Karpas-422 (cell line): ENCODE measurements around the gene CLDN8. TPM values are rescaled to one million over a fixed set of nuclear protein-coding genes. Genes with fewer than 3 reads are reported as not detected.

Source experiments
- DNase-seq: peaks from one replicate; pipeline ENCODE4 v3.0.0-alpha.2; 2015
- H2AFZ ChIP-seq: fragments of 200-600 bp; sonication (generic); 2 replicates; pipeline ENCODE4 v1.6.1; 2014; ENCODE audit warnings: antibody characterized with exemption, low read length, mixed read lengths
- H3K27ac ChIP-seq: fragments of 200-600 bp; sonication (generic); 2 replicates; pipeline ENCODE4 v1.5.1; 2014; ENCODE audit warnings: mild to moderate bottlenecking, low read length, moderate library complexity
- H3K27me3 ChIP-seq: fragments of 200-600 bp; sonication (generic); 2 replicates; pipeline ENCODE4 v1.6.1; 2014; ENCODE audit warnings: low read length, mixed read lengths
- H3K36me3 ChIP-seq: fragments of 200-600 bp; sonication (generic); 2 replicates; pipeline ENCODE4 v1.6.1; 2014; ENCODE audit warnings: low read length, mixed read lengths; ENCODE audit not compliant: insufficient read depth
- H3K4me1 ChIP-seq: fragments of 200-600 bp; sonication (generic); 2 replicates; pipeline ENCODE4 v1.6.1; 2014; ENCODE audit warnings: mild to moderate bottlenecking, low read length, mixed read lengths
- H3K4me2 ChIP-seq: fragments of 200-600 bp; sonication (generic); 2 replicates; pipeline ENCODE4 v1.6.1; 2014; ENCODE audit warnings: low read length, low read depth, mild to moderate bottlenecking; ENCODE audit not compliant: poor library complexity, severe bottlenecking
- H3K4me3 ChIP-seq: fragments of 200-600 bp; sonication (generic); 2 replicates; pipeline ENCODE4 v1.5.1; 2014; ENCODE audit warnings: mild to moderate bottlenecking, antibody characterized with exemption, low read length, mixed read lengths
- H3K79me2 ChIP-seq: fragments of 200-600 bp; sonication (generic); 2 replicates; pipeline ENCODE4 v1.6.1; 2014; ENCODE audit warnings: mild to moderate bottlenecking, low read length, mixed read lengths
- H3K9ac ChIP-seq: fragments of 200-600 bp; sonication (generic); 2 replicates; pipeline ENCODE4 v1.6.0; 2014; ENCODE audit warnings: low read length
- H3K9me2 ChIP-seq: fragments of 200-600 bp; sonication (generic), shearing (Covaris generic); replicated peaks from 2 replicates; pipeline ENCODE4 v1.6.0; 2014; ENCODE audit warnings: mild to moderate bottlenecking, low read length, moderate library complexity; ENCODE audit not compliant: insufficient read depth
- H3K9me3 ChIP-seq: fragments of 300-700, 200-600 bp; sonication (generic); 2 replicates; pipeline ENCODE4 v1.6.1; 2014; ENCODE audit warnings: low read length, mixed read lengths
- H4K20me1 ChIP-seq: fragments of 200-600 bp; sonication (generic); 2 replicates; pipeline ENCODE4 v1.6.1; 2014; ENCODE audit warnings: mild to moderate bottlenecking, antibody characterized with exemption, low read length, low read depth; ENCODE audit not compliant: insufficient read depth
- total RNA-seq: library from RNA; depleted of rRNA; stranded (reverse); fragments of >200 nt; shearing (Covaris generic); gene quantifications from 2 replicates; pipeline ENCODE4 v1.2.3, GENCODE V29; 2014; ENCODE audit warnings: low replicate concordance

Gene CLDN8
- total RNA-seq, 1 experiment from 2014 or later = not detected

DNA sequence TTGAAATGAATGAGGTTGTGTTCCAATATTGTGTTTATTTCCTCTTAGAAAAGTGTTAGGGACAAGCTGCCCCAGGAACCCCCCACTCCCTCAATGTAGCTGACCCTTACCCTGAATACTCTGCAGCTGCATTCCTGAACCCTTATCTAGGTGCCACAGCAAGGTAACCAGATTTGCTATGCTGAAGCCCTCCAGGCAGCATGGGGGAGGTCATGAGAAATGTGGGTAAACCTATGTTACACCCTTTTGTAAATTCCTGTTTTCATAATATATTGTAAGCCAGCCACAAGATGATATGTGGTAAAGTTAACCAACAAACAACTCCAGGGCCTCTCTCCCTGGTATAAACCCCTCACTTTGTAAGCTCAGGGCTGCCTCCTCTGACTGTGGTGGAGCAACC, 27.8 kb upstream of the CLDN8 start:
- Histone ChIP-seq H3K27ac (no peak overlapping the region), H3K4me3 (no peak overlapping the region), H3K4me2 (no peak overlapping the region), H4K20me1 (no peaks in the 10 kb centered on the region), H3K9ac (no peak overlapping the region), H3K36me3 (no peaks in the 10 kb centered on the region), H3K9me2 (no peaks in the 10 kb centered on the region), H3K4me1 (no peaks in the 10 kb centered on the region), H3K79me2 (no peaks in the 10 kb centered on the region), H3K27me3 (no peaks in the 10 kb centered on the region), H3K9me3 (no peaks in the 10 kb centered on the region), H2AFZ (no peak overlapping the region)
- DNase-seq = no peak

DNA sequence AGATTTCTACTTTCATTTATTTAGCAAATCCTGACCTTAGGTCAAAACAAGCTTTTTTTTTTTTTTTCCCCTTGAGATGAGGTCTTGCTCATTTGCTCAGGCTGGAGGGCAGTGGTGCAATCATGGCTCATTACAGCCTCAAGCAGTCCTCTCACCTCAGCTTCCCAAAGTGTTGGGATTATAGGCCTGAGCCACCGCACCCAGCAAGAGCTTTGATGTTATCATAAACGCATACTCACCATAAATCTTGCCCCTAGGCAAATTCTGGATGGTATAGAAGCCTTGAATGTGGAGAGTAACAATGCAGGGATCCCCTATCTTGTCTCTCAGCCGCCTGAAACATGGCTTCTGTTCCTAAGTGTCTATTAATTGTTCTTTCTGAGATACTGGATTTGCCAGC, 24.8 kb upstream of the CLDN8 start:
- no peak overlapping the region for H2AFZ ChIP-seq
- H3K27ac ChIP-seq = no peak overlapping the region
- no peak overlapping the region for H3K4me3 ChIP-seq
- H3K79me2 ChIP-seq = no peaks in the 10 kb centered on the region
- no peaks in the 10 kb centered on the region for H3K9me2 ChIP-seq
- H3K27me3 ChIP-seq = no peaks in the 10 kb centered on the region
- no peak overlapping the region for H3K4me2 ChIP-seq
- H3K9ac ChIP-seq = no peak overlapping the region
- no peaks in the 10 kb centered on the region for H3K9me3 ChIP-seq
- no peak for DNase-seq
- H3K36me3 ChIP-seq = no peaks in the 10 kb centered on the region
- H3K4me1 ChIP-seq = no peaks in the 10 kb centered on the region
- no peaks in the 10 kb centered on the region for H4K20me1 ChIP-seq

DNA sequence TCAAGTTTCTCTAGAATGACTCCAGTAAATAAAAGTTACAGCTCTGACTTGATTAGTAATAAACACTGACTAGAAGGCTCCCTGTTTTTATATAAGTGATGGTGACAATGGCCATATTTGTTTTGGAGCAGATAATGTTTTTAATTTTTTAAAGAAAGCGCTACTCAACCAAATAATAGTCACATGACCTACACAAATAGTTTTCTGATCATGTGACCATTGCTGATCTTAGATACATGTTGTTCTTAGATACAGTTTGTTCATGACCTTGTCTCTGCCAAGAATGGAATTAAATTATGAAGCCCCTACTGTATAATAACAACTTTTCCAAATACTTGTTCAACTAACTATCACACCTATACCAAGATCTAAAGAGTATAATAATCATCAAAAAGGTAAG, 22.3 kb upstream of the CLDN8 start:
- Histone ChIP-seq H3K4me2 (no peak overlapping the region), H3K27ac (no peak overlapping the region), H3K27me3 (no peaks in the 10 kb centered on the region), H3K4me3 (no peak overlapping the region), H3K36me3 (no peaks in the 10 kb centered on the region), H2AFZ (no peak overlapping the region), H3K4me1 (no peaks in the 10 kb centered on the region), H3K9me2 (no peaks in the 10 kb centered on the region), H3K9me3 (no peaks in the 10 kb centered on the region), H3K9ac (no peak overlapping the region), H4K20me1 (no peaks in the 10 kb centered on the region), H3K79me2 (no peaks in the 10 kb centered on the region)
- no peak for DNase-seq

DNA sequence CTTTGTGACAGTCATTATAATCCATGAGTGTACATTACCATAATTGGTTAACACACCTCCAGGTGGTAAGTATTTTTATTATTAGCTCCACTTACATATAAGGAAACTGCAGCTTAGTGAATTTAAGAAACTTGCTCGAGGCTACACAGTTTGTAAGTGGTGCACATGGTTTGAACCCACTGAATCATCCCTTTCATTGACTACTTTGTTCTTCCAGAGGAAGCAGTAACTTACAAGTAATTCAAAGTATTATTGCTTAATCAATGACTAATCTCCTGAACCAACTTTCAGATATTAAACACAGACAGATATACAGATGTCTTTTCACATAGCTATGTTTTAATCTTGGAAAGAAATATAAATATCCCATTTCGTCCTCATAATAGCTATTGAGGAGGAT, 18.7 kb upstream of the CLDN8 start:
- Histone ChIP-seq H3K4me2 (no peak overlapping the region), H3K27me3 (no peaks in the 10 kb centered on the region), H3K9me2 (no peaks in the 10 kb centered on the region), H2AFZ (no peak overlapping the region), H3K79me2 (no peaks in the 10 kb centered on the region), H3K4me1 (no peaks in the 10 kb centered on the region), H3K27ac (no peak overlapping the region), H3K4me3 (no peak overlapping the region), H4K20me1 (no peaks in the 10 kb centered on the region), H3K36me3 (no peaks in the 10 kb centered on the region), H3K9ac (no peak overlapping the region), H3K9me3 (no peaks in the 10 kb centered on the region)
- DNase-seq = no peak

DNA sequence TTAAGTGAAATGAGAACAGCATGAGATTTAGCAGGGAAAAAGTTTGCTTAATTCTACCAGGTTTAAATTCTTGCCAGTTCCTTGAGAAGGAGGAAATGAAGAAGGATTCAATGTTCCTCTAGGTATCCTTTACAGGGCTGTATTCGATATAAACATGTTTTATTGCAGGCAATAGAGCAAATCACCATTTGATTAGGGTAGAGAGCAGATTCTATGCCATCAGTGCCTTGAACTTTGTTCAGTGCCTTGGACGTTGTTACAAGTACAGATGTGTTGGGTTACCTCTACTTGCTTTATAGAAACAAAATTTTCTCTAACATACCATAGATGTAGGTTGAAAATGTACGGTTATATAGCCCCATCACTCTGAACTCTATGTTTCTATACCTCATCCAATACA, 18.2 kb upstream of the CLDN8 start:
- Histone ChIP-seq H3K79me2 (no peaks in the 10 kb centered on the region), H3K4me3 (no peak overlapping the region), H3K9me2 (no peaks in the 10 kb centered on the region), H4K20me1 (no peaks in the 10 kb centered on the region), H3K4me2 (no peak overlapping the region), H3K4me1 (no peaks in the 10 kb centered on the region), H3K27me3 (no peaks in the 10 kb centered on the region), H3K9me3 (no peaks in the 10 kb centered on the region), H3K27ac (no peak overlapping the region), H3K9ac (no peak overlapping the region), H2AFZ (no peak overlapping the region), H3K36me3 (no peaks in the 10 kb centered on the region)
- DNase-seq = no peak

DNA sequence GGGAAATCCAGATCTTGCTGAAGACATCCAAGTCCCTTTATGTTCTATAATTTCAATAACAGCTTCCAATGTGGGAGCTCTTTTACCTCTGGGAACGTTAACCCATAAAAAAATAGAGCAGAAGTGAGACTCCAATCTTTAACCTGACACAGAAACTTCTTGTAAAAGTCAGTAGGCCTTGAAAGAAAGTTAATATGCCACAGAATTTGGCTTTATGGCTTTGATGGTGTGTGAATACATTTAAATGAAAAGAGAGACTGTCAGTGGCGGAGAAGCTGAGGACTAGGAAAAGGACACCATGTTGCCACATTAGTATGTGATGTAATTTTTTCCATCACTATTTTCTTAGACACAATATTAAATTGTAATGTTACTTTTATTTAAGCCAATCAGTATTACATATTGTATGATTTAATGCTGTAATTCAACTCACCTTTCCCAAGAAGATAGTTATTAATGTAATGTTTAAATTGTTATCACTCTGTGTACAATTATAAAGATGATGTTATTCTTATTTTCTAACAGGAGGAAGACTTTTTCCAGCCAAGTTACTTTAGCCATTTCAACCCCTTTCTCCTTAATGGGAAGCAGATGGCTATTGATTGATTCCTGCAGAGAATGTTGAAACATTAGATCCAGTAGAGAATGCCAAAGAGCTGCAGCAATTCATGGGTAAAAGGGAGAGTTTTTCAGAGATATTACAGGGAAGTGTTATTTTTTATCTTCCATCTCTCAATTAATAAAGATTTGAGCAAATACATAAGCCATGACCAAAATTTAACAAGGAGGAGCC, 17.5 kb upstream of the CLDN8 start:
- H3K9me2 ChIP-seq = no peaks in the 10 kb centered on the region
- H2AFZ ChIP-seq = no peak overlapping the region
- no peaks in the 10 kb centered on the region for H3K4me1 ChIP-seq
- no peaks in the 10 kb centered on the region for H4K20me1 ChIP-seq
- no peak overlapping the region for H3K27ac ChIP-seq
- no peaks in the 10 kb centered on the region for H3K79me2 ChIP-seq
- no peak overlapping the region for H3K9ac ChIP-seq
- no peaks in the 10 kb centered on the region for H3K27me3 ChIP-seq
- H3K4me3 ChIP-seq = no peak overlapping the region
- no peaks in the 10 kb centered on the region for H3K9me3 ChIP-seq
- H3K4me2 ChIP-seq = no peak overlapping the region
- no peaks in the 10 kb centered on the region for H3K36me3 ChIP-seq
- DNase-seq = no peak

DNA sequence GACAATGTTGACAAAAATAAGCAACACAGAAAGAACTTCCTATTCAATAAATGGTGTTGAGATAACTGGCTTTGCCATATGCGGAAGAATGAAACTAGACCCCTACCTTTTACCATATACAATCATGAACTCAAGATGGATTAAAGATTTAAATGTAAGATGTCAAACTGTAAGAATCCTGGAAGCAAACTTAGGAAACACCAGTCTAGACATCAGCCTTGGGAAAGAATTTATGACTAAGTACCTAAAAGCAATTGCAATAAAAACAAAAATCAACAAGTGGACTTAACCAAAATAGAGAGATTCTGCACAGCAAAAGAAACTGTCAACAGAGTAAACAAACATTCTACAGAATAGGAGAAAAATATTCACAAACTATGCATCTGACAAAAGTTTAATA, 16.1 kb upstream of the CLDN8 start:
- H3K36me3 ChIP-seq = no peaks in the 10 kb centered on the region

DNA sequence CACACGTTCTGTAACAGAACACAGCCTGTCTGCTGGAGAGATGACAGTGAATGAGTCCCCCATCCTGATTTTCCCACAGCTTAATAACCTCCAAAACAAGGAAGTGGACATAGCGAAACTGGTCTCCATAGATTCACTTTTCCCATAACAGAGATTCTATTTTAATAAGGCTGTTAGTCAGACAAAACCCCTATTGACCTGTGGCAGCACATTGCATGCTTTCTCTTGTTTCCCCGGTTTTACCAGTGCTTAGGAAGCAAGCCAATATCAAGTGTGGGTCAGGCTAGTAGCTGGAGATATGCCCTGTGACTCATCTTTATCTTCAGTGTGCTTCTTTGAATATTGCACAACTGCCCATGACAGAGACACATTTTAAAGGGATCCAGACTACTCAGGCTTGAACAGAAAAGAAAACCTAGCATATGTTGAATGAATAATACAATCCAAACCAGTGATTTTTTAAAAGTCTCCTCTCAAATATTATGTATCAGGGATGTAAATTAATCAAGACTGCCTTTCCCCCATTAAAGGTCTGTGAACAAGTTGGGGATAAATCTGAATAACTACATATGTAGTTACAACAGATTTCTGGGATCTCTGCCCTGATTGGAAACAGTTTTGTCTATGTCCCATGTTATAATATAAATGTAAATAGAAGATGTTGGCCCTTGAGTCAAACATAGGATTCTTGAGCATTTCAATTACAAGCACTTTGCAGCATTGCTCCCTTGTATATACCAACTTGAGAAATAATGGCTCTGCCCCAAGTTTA, 11.9 kb upstream of the CLDN8 start:
- Histone ChIP-seq H4K20me1 (no peaks in the 10 kb centered on the region), H3K36me3 (no peaks in the 10 kb centered on the region), H3K4me2 (no peak overlapping the region), H3K27ac (no peak overlapping the region), H2AFZ (no peak overlapping the region), H3K4me1 (no peaks in the 10 kb centered on the region), H3K9ac (no peak overlapping the region), H3K4me3 (no peak overlapping the region), H3K9me2 (no peaks in the 10 kb centered on the region), H3K9me3 (no peaks in the 10 kb centered on the region), H3K79me2 (no peaks in the 10 kb centered on the region), H3K27me3 (no peaks in the 10 kb centered on the region)
- no peak for DNase-seq

More for the DNA sequence above, 16.1 kb upstream of the CLDN8 start:
- DNase-seq = no peak
- H3K4me3 ChIP-seq = no peak overlapping the region
- no peaks in the 10 kb centered on the region for H3K9me3 ChIP-seq
- H3K4me1 ChIP-seq = no peaks in the 10 kb centered on the region
- no peaks in the 10 kb centered on the region for H3K27me3 ChIP-seq
- H2AFZ ChIP-seq = no peak overlapping the region
- no peaks in the 10 kb centered on the region for H3K79me2 ChIP-seq
- H3K9ac ChIP-seq = no peak overlapping the region
- H3K9me2 ChIP-seq = no peaks in the 10 kb centered on the region
- H4K20me1 ChIP-seq = no peaks in the 10 kb centered on the region
- H3K4me2 ChIP-seq = no peak overlapping the region
- H3K27ac ChIP-seq = no peak overlapping the region
